Left colon (tissue), 2 donors: Measurements from ENCODE around the gene SH3TC2. TPM values are rescaled to one million over a fixed set of nuclear protein-coding genes. Genes with fewer than 3 reads are reported as not detected.

Experiments
- ATAC-seq: fragments of 200-7000 bp; cut with Tn5 transposase; one replicate; pipeline ENCODE4 v1.9.1; 2020; ENCODE audit warnings: mild to moderate bottlenecking, moderate library complexity
- DNase-seq, 2 donors: peaks; one replicate each; pipeline ENCODE4 v3.0.0-alpha.2; 2020
- intact Hi-C, 2 donors: fragments of 100-400 bp; cut with DNase I in 1 of 2; cut with micrococcal nuclease in 1 of 2; formaldehyde crosslinking; loops; one replicate each; pipeline versions ENCODE4 v1.11.2 to v1.14.0; 2022; cut with DNase I, micrococcal nuclease
- total RNA-seq, 2 donors: library from RNA; stranded (reverse); fragmentation: NEBNext Ultra II Directional; extraction: Animal tissue kit (Norgen Biotek cat#: 25700); gene quantifications; one replicate each; pipeline ENCODE4 v1.2.1, GENCODE V29; 2021
- donor health status: DM: no; HTN: no; CAD: no.
- donor health status: DM: yes; HTN: yes; CAD: no.

The SH3TC2 gene
- total RNA-seq, 2 donors from 2014 or later = 0.47 to 2.4 TPM

DNA sequence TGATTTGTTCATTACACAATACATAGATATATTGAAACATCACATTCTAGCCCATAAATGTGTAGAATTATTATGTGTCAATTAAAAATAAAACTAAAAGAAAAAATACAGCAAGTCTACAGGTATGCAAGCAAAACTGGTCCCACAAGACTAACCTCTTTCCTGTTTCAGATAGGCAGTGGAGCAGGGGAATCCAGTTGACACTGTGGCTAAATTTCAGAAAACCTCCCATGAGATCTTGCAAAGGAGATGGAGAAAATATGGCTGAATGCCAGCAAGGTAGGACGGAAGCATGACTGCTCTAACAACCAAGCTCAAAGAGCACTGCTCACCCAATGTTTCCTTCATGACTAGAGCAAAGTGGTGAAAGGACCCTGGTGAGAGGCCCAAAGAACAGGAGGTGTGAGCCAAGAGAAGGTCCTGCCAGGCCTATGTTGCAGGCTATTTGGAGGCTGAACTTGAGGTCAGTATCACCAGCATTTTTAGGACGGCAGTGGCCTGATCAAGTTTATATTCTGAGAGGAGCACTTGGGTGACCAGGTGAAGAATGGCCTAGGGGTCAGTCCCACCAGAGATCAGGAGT, 1.1 kb upstream of the SH3TC2 start:
- intact Hi-C loops = no loop called here
- DNase-seq = no peak
- ATAC-seq = no peak

DNA sequence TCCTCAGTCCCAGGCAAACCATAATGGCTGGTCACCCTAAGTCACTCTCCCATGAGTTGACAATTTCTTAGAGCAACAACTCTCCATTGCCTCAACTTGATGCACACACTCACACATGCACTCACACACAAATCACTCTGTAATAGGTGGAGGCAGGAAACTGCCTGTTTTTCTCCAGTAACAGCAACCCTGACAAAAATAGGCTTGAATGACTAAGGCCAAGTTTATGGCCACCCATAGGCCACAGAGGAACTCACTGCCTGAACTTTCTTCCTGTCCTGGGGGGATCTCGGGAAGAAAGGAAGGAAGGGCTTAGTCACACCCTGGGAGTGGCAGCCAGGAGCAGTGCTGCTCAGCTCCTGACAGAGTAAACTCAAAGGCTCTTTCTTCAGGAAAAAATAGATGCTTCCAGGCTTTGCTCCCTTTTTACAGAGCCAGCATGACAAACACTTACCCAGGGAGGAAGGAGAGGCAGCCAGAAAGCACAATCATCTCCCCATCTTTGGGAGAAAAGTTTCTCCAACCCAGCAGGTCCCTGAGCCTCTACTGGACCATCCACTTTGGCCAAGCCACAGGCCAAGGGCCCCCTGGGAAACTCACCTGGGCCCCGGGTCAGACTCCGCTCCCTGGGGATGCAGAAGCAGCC, 368 bp downstream of the SH3TC2 start:
- ATAC-seq = peak; percentile 83
- peak; percentile 19 to 67 for DNase-seq
- intact Hi-C loops = no loop called here

DNA sequence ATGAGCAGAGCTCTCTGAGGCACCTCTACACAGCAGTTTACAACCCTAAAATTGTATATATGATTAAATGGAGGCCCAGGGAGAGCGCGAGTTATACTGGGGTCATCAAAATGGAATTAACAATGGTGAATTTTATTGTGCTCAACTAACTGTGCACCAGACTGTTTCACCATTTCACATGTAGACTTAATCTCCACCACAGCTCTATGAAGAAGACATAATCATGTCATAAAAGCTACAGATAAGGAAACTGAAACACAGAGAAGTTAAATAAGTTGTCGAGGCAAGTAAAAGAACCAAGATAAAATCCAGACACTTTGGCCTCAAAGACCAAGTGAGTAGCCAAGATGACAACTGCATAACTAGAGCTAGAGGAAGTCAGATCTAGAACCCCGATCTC, 1.5 kb downstream of the SH3TC2 start:
- intact Hi-C loops = no loop called here
- ATAC-seq = peak; percentile 66
- DNase-seq = no peak

DNA sequence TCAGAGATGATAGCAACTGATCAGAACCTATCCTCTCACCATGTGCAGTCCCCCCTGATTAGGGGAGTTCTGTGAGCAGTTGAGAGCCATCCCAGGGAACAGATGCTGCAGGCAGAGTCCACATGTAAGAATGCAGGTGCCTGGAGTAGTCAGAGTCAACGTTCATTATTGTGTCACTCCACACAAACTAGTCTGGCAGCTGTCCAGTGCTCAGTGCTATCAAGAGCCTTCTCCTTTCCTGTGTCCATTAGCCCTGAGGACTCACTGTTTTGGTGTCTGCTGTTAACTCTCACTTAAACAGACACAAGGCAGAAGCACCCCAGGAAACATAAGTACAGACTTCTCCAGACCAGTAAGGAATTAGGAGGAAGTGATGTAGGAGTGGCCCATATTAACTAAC, 2.5 kb downstream of the SH3TC2 start:
- intact Hi-C loops = no loop called here
- ATAC-seq = peak; percentile 39
- peak; percentile 53 to 59 for DNase-seq

DNA sequence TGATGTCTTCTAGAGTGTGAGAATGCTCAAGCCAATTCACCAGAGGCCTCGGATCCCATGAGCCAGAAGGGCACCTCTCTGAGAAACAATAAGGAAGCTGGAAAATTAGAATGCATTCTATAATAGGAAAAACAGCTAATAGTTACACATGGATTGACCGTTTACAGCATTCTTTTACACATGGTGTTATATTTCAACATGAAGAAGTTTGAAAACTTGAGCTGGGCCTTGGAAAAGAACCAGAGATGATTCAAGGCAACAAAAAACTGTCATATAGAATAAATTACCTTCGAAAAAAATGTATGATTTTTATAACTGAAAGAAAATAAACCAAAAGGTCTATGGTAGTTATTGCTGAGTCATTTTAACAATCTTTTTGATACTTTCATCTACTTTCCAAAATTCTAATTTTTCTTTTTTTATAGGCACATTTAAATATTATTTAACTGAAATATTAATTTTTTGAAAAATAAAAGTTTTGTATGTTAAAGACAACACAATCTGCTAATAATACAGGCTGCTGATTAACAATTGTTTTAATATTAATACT, 6.2 kb downstream of the SH3TC2 start:
- no peak for DNase-seq
- intact Hi-C loops = no loop called here
- ATAC-seq = no peak

DNA sequence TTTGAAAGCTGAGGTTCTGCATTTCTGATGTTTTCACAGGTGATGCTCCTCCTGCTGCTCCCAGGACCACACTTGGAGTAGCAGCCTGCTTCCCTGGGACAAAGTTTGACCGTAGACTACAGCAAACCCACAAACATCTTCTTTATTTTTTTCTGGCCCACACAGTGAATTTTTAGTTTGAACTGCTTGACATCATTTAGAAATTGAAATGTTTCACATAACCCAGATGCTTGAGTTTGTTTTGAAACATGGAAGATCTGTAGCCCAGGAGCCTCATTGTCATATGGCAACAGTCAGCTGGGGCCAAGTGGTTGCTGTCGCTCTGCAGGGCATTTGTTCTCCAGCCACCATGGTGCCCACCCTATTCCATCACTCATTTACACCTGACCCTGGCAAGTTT, 8.4 kb downstream of the SH3TC2 start:
- intact Hi-C loops = no loop called here
- ATAC-seq = no peak
- no peak for DNase-seq

DNA sequence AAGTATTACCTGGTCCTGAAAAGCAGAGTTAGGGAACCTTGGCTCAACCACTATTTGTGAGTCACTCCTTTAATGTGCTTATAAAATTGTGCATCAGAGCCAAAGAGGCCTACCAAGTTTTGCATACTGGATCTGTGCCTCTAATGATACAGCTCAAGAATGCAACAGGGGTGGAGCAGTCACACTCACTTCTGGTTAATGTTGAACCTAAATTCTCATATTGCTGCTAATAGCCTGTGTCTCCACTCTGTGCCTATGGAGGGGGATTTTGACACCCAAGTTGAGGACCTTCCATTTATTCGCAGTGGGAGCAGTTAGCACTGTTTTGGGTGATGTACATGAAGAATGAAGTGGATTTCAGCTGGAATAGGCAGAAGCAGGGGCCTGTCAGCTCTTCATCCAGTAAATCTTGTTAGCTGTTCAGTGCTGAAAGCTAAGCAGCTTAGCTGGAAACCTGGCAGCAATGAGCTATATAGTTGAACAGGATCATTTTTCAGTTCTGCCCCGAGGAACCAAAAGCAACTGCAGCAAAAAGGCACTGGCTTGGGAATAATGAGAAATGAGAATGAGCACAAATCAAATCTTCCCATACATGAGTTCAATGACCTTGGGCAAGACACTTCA, 9.7 kb downstream of the SH3TC2 start:
- DNase-seq = no peak
- intact Hi-C loops = no loop called here
- no peak for ATAC-seq

DNA sequence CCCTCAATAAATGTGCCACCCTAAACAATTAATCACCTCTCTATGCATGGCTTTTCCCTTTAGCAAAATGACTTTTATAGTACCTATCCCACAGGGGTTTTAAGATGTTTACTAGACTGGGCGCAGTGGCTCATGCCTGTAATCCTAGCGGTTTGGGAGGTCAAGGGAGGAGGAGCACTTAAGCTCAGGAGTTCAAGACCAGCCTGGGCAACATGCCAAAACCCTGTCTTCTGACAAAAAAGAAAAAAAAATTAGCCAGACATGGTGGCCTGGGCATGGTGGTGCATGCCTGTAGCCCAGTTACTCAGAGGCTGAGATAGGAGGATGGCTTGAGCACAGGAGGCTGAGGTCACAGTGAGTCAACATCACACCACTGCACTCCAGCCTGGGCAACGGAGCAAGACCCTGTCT, 13.5 kb downstream of the SH3TC2 start:
- DNase-seq = no peak
- intact Hi-C loops = no loop called here
- no peak for ATAC-seq

DNA sequence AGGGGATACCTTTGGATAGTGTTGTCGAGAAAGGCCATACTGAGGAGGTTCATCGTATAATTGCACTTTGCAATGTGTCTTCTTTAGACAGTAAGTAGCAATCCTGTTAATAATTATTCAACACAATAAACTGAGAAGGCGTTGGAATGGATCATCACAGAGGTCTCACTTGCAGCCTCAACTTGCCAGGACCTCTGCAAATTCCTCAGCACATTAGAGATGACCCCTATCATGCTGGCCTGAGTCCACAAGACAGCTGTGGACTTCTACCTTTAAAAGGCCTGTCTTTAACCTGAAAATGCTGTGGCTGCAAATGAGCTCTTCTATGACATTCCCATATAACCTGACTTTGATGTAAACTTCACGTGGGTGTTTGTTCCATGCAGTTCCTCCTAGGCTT, 14.1 kb downstream of the SH3TC2 start:
- no peak for DNase-seq
- intact Hi-C loops = no loop called here

DNA sequence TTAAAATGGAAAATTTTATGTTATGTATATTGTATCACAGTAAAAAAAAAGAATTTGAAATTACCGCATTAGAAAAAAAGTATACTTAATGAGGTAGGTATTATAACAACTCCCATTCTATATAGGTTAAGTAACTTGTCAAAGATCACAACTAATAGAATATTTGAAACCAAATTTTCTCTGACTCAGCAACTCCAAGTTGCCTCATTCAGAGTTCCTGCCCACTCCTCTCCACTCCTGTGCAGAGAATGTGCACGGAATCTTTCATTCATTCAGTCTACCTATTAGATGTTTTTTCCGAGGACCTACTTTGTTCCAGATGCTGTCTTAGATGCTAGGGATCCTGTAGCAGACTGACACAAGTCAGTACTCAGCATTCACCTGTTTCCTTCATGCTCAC, 15.4 kb downstream of the SH3TC2 start:
- intact Hi-C loops = no loop called here
- ATAC-seq (no peak), DNase-seq (no peak)

More for the DNA sequence above, 14.1 kb downstream of the SH3TC2 start:
- no peak for ATAC-seq

DNA sequence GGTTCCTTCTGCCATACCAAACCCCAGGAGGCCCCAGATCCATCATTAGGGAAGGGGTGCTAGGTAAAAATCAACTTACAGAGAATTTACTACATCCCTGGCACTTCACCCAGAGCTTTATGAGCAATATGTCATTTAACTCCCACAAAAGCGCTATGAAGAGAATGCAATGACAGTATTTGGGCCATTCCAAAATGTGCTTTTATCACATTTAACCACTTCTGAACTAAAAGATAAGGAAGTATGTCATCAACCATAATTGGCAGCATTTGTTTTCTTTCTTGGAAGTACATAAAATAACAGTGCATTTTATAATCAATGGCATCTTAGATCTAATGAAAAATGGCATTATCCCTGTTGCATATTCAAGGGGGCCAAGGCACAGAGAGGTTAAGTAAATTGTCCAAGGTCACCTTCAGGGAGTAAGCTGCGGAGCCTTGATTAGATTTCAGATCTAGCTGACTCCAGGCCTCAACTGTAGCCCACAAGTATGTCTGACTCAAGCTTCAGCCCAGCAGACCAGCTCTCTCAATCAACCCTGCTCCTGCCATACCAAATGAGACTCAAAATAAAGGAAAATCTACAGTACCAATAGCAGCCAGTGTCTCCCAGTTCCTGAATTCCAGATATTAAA, 16.5 kb downstream of the SH3TC2 start:
- DNase-seq = no peak
- intact Hi-C loops = no loop called here
- ATAC-seq = no peak

DNA sequence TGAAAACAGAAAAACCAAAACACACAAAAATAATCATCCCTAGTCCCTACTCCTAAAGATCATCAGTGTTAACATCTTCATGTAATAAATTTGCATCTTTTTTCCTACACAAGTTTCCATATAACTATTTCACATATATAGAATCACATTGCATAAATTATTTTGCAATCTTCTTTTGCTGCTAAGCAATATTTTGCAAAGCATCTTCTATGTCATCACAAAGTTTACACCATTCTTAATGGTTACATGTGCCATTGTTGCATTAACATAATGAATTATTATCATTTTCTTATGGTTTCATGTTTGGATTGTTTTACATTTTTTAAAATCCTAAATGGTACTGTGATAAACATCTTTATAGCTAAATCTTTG, 17.8 kb downstream of the SH3TC2 start:
- intact Hi-C loops = no loop called here
- ATAC-seq (no peak), DNase-seq (no peak)

DNA sequence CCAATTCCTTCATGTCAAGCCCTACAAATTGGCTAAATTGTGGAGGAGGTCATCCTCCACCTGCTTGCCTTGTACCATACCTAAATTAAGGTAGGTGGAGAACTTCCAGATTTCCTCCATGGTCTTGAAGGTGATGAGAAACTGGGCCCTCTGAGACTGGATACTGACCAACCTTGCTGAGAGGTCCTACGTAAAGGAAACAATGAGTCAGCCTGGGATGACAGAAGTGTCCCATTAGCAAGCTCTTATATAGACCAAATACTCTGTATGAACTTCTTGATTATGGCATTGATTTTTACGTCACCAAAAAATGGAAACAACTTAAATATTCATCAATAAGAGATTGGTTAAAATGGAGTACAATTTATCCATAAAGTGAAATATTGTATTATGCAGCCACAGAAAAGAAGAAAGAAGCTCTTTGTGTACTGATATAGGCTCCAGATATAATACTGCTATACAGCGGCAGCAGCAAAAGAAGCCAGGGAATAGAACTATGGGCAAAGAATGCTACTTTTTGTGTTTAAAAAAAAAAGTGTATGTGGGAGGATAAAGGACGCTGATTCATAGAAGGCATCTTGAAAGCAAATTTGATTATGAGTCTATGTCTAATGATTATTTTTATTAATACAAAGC, 18.3 kb downstream of the SH3TC2 start:
- no peak for ATAC-seq
- DNase-seq = no peak
- intact Hi-C loops = no loop called here

DNA sequence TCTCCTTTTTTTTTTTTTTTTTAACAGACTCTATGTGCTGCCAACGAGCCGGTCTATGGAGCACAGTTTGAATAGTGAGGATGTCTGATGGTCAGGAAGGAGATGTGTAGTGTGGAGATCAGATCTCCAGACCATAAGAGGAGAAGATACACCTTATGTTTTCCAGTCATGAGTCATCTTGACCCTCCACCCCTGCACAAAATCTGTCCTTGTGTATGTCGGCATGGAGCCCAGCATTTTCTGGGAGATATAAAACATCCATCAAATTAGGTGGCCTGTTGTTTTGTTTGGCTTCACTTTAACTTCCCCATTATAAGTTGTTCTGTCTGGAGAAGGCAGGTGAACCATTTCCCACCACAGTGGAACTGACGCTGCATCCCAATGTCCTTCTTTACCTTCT, 19.2 kb downstream of the SH3TC2 start:
- intact Hi-C loops = no loop called here
- DNase-seq (no peak), ATAC-seq (no peak)

DNA sequence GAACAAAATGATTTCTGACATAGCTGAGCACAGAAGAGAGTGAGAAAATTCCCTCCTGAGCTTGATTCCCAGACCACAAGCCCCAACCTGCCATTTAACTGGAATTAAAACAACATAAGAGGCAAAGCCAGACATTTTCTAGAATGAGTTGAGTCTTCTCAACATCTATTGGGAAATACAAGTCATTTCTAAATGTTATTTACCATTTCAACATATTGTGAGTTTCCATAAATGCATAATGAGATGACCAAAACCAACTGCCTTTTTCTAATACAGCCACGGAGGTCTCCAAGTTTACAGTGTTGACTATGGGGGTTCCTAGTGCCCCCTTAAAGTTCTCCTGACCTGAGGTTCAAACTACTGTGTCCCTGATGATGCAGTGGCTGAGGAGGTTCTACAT, 20.0 kb downstream of the SH3TC2 start:
- ATAC-seq (no peak), DNase-seq (no peak)
- intact Hi-C loops = no loop called here

DNA sequence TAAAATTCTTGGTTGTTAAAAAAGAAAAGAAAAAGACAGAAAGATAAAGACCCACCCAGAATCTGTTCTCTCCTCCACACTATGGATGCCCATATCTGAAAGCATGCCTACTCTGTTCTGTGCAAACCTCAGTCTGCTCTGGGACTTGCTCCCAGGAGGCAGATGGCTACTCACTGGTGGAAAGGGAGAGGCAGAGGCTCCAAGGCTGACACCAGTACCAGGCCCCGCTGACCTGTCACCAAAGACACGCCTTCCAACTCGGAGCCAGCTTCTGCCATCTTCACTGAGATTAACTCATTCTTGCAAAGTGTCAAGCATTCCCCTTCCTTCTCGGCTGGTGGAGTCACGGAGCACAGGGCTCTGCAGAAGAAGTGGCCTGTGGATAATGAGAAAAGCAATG, 21.6 kb downstream of the SH3TC2 start:
- intact Hi-C loops = no loop called here
- DNase-seq (no peak), ATAC-seq (no peak)

DNA sequence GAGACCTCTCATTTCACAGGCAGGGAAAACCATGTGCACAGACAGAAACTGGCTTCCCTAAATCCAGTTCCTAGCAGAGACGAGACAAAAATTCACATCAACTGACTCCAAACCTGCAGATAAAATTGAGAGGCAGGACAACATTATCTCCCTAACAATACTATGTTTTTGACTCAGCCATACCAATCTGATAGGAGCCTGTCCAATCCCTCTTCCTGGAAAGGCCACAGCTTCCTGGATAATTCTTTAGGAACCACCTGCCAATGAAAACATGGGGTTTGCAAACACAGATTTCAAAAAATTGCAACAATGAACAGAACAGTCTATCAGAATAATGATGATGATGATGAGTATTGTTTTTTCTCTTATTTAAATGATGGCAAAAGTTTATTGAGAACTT, 22.4 kb downstream of the SH3TC2 start:
- DNase-seq (no peak), ATAC-seq (no peak)
- intact Hi-C loops = no loop called here

DNA sequence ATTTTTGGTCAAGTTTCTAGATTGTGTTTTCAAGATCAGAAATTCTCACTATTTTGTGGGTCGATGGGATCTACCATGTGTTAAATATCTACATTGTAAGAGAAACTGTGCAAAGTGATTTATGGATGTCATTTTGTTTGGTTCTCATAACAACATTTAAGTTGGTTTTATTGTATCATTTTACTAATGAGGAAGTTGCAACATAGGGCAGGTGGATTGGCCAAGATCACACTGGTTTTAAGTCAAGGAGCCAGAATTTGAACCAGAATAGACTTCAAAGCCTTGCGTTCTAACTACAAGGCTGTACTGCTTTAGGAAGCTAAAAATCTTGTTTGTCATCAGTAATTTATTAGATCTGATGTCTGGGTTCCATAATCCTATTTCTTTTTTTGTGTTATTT, 23.4 kb downstream of the SH3TC2 start:
- DNase-seq (no peak), ATAC-seq (no peak)
- intact Hi-C loops = loop anchor here in 1 of 2 donors (5.0 kb wide), 2 partner anchors 302 to 597 kb away; no protein-coding TSS in a partner anchor

DNA sequence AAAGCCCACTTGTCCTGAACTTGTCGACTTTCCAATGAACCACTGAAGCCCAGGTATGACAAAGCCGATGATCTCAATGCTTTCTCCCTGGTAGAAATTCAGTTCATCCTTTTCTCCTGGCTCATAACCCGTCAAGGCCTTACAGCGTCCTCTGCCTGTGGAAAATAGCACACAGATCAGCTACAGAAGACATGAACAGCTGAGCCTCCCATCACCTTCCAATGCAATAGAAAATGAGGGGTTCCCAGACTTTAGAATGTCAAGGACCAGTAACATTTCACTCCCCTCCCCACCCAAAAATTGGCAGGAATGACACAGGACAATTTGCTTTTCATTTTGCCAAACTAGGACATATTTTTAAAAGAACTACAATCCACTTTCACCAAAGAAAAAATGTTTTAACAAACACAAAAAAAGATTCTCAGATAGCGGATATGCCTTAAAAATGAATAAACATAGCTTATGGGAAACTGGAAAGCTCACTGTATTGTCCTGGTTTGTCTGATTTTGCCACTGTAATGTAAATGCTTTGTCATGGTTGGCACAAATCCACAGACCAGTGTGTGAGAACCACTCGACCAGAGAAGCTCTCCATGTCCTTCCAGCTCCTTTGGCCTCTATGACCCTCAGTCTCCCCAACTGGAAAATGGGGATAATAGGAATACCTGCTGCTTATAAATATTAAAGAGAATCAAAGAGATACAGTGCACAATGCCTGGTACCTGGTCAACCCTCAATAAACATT, 24.4 kb downstream of the SH3TC2 start:
- intact Hi-C loops = loop anchor here in 1 of 2 donors (5.0 kb wide), 2 partner anchors 301 to 596 kb away; no protein-coding TSS in a partner anchor
- DNase-seq = no peak
- no peak for ATAC-seq
